C4-2B (cell line): Measurements from ENCODE around the gene JAKMIP2.

Experiments
- H3K27ac ChIP-seq: fragments of 450-650 bp; 2 replicates; pipeline ENCODE4 v1.5.1; 2017
- CTCF ChIP-seq: fragments of 450-650 bp; conservative IDR thresholded peaks from 2 replicates; pipeline ENCODE4 v1.5.1; 2017; ENCODE audit warnings: mild to moderate bottlenecking
- ZFX ChIP-seq: fragments of 450-650 bp; IDR thresholded peaks from 2 replicates; pipeline ENCODE4 v1.6.1; 2017

The JAKMIP2 gene

GRCh38 chr5:147685993-147686392 is 96.5 kb downstream of the JAKMIP2 start:
- no peak for TF ChIP-seq ZFX
- TF ChIP-seq CTCF, result no peak

GRCh38 chr5:147675168-147675567 is 107.4 kb downstream of the JAKMIP2 start:
- no peak overlapping the region for H3K27ac ChIP-seq
- peak; percentile 19 for TF ChIP-seq CTCF
- no peak for TF ChIP-seq ZFX

More at GRCh38 chr5:147685993-147686392, 96.5 kb downstream of the JAKMIP2 start:
- no peak overlapping the region for H3K27ac ChIP-seq

GRCh38 chr5:147674411-147674810 is 108.1 kb downstream of the JAKMIP2 start:
- TF ChIP-seq CTCF, result no peak
- no peak for TF ChIP-seq ZFX
- H3K27ac ChIP-seq, result no peak overlapping the region

GRCh38 chr5:147673791-147674190 is 108.7 kb downstream of the JAKMIP2 start:
- no peak for TF ChIP-seq ZFX
- no peak for TF ChIP-seq CTCF
- no peak overlapping the region for H3K27ac ChIP-seq

GRCh38 chr5:147673266-147673665 is 109.3 kb downstream of the JAKMIP2 start:
- no peak for TF ChIP-seq ZFX
- TF ChIP-seq CTCF, result no peak

GRCh38 chr5:147671365-147671764 is 111.2 kb downstream of the JAKMIP2 start:
- H3K27ac ChIP-seq, result no peak overlapping the region
- TF ChIP-seq CTCF (no peak), ZFX (no peak)

More at GRCh38 chr5:147673266-147673665, 109.3 kb downstream of the JAKMIP2 start:
- H3K27ac ChIP-seq, result no peak overlapping the region

- TF ChIP-seq ZFX, result no peak
- H3K27ac ChIP-seq, result no peak overlapping the region
Observed at GRCh38 chr5:147670815-147671214, 111.7 kb downstream of the JAKMIP2 start.

GRCh38 chr5:147669169-147669869 is 113.2 kb downstream of the JAKMIP2 start:
- TF ChIP-seq CTCF (no peak), ZFX (no peak)
- H3K27ac ChIP-seq, result no peak overlapping the region
